ENCODE measurements around the gene DACT2. TPM values are rescaled to one million over a fixed set of nuclear protein-coding genes. Genes with fewer than 3 reads are reported as not detected.

The DACT2 gene
- total and polyA plus RNA-seq, 5 donors, result 1.4 to 2.4 (median 1.9) TPM

DNA sequence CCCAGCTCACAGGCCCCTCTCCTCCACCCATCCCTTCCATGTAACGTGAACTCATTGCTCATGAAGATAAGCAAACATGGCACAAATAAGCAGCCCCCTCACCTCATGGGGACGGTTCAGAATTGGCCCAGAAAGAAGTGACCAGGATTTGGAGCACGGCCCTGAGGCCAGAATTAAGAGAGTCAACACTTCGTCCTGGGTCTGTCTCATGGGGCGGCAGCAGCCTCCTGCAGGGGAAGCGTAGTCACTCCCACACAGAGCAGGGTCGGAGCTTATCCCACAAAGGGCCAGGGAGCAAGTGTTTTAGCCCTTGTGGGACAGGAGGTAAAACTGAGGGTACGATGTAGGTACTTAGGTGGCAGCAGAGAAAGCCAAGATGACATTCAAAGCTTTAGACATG, 28.6 kb upstream of the DACT2 start:
- Histone ChIP-seq H3K4me3 (ENCODE audit: low read length) (no peak overlapping the region), H3K27me3 (ENCODE audit: control insufficient read depth, insufficient read depth) (no peaks in the 10 kb centered on the region), H3K4me1 (ENCODE audit: control insufficient read depth, insufficient read depth, low read length) (no peaks in the 10 kb centered on the region), H3K27ac (ENCODE audit: low read length) (no peak overlapping the region), H3K9me3 (ENCODE audit: control insufficient read depth, low read length) (no peaks in the 10 kb centered on the region)
- ATAC-seq, result no peak
- intact Hi-C loops (cut with DNase I), result no loop called here
- no peak for DNase-seq
- WGBS, result 72% methylated on average over 8 of the region's 8 CpGs

DNA sequence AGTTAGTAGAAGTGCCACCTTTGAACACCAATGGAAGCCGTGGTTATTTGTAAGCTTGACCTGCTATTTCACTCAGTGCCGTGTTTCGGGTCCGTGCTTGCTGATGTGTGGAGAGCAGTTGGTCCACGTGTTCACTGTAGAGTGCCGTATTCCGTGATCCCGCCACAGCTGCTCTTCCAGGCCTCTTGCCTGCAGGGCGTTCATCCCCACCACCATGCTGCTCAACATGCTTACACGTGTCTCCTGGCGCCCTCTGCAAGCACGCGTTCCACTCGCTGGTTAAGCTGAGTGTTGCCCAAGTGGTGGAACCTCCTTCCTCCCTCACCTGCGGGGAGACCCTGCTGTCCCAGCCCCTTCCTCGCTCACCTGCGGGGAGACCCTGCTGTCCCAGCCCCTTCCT, 28.0 kb upstream of the DACT2 start:
- intact Hi-C loops (cut with DNase I), result no loop called here

DNA sequence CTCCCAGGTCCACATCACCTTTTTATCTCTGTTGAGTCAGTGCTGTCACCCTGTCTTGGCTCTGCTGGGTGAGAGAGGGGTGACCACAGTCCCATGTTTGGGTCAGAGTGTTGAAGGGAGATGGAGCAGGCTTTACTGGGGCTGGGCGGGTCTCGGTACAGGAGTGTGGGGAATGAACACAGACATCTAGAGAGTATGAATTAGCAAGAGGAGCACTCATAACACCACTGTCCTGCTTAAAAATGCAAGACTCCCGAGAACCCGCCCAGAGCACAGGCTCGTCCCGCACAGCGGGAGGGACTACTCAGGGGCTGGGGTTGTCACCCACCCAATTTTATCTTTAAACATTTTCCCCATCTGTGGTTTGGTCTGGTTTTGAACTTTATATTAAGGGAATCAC, 27.5 kb upstream of the DACT2 start:
- 78% methylated on average over 7 of the region's 7 CpGs for WGBS
- no peaks in the 10 kb centered on the region for H3K27me3 ChIP-seq (ENCODE audit: control insufficient read depth, insufficient read depth)
- ATAC-seq (no peak), DNase-seq (no peak)
- no peaks in the 10 kb centered on the region for H3K9me3 ChIP-seq (ENCODE audit: control insufficient read depth, low read length)
- H3K4me1 ChIP-seq (ENCODE audit: control insufficient read depth, insufficient read depth, low read length), result no peaks in the 10 kb centered on the region
- H3K4me3 ChIP-seq (ENCODE audit: low read length), result no peak overlapping the region
- intact Hi-C loops (cut with DNase I), result no loop called here
- H3K27ac ChIP-seq (ENCODE audit: low read length), result no peak overlapping the region

More for the DNA sequence above, 28.0 kb upstream of the DACT2 start:
- DNase-seq (no peak), ATAC-seq (no peak)
- Histone ChIP-seq H3K4me3 (ENCODE audit: low read length) (no peak overlapping the region), H3K27ac (ENCODE audit: low read length) (no peak overlapping the region), H3K4me1 (ENCODE audit: control insufficient read depth, insufficient read depth, low read length) (no peaks in the 10 kb centered on the region), H3K9me3 (ENCODE audit: control insufficient read depth, low read length) (no peaks in the 10 kb centered on the region), H3K27me3 (ENCODE audit: control insufficient read depth, insufficient read depth) (no peaks in the 10 kb centered on the region)
- 93% methylated on average over 17 of the region's 17 CpGs for WGBS

DNA sequence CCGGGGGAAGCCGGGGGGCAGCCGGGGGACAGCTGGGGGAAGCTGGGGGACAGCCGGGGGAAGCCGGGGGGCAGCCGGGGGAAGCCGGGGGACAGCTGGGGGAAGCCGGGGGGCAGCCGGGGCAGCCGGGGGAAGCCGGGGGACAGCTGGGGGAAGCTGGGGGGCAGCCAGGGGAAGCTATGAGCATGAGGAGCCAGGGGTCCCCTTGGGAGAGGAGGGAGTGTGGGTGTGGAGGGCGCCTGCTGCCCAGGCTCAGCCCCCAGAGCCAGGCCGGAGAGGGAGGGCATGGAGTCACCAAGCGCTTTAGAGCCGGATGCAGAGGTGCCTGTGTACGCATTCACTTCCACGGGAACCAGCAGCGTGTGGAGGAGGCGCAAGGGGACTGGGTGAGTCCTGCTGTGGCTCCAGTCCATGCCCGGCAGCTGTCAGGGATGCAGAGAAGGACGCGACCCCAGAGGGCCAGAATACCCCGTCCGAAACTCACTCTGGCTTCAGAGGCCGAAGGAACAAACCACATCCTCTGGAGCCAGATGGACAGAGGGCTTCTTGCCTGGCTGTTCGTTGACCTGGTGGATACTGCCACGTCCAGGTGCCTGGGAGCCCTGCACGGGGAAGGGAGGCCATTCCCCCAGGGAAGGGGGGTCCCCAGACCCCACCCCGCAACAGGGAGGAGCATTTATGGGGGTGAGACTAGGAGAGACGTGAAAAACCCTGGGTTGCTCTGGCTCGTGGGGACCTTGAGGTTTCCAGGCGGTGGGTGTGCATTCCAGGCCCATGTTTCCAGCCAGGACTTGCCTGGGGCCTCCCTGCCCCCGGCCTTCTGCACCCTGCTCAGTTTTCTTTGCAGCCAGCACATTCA, 26.5 kb upstream of the DACT2 start:
- no peak overlapping the region for H3K4me3 ChIP-seq (ENCODE audit: low read length)
- intact Hi-C loops (cut with DNase I), result no loop called here
- DNase-seq, result no peak
- no peak for ATAC-seq
- no peaks in the 10 kb centered on the region for H3K9me3 ChIP-seq (ENCODE audit: control insufficient read depth, low read length)
- 66% methylated on average over 29 of the region's 33 CpGs for WGBS
- H3K27ac ChIP-seq (ENCODE audit: low read length), result no peak overlapping the region
- H3K4me1 ChIP-seq (ENCODE audit: control insufficient read depth, insufficient read depth, low read length), result no peaks in the 10 kb centered on the region
- no peaks in the 10 kb centered on the region for H3K27me3 ChIP-seq (ENCODE audit: control insufficient read depth, insufficient read depth)

DNA sequence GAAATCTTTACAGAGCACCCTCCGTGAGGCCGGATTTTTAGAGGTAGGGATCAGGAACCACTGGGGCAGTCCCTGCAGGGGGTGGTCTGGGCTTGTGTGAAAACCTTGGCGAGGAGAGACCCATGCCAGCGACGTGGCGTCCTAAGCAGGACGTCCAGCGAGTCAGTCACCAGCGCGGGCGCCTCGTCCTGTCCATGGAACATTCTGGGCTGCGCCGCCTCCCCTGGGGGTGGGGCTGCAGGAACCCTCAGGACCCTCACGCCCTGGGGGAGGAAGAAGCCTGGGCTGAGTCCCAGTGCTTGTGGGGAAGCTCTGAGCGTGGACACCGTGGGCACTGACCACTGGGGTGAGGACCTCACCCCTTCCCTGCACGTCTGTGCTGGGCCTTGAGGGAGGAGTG, 25.7 kb upstream of the DACT2 start:
- Histone ChIP-seq H3K4me3 (ENCODE audit: low read length) (no peak overlapping the region), H3K9me3 (ENCODE audit: control insufficient read depth, low read length) (no peaks in the 10 kb centered on the region), H3K27me3 (ENCODE audit: control insufficient read depth, insufficient read depth) (no peaks in the 10 kb centered on the region), H3K27ac (ENCODE audit: low read length) (no peak overlapping the region), H3K4me1 (ENCODE audit: control insufficient read depth, insufficient read depth, low read length) (no peaks in the 10 kb centered on the region)
- intact Hi-C loops (cut with DNase I), result no loop called here
- WGBS, result 82% methylated on average over 18 of the region's 18 CpGs
- no peak for DNase-seq
- no peak for ATAC-seq

DNA sequence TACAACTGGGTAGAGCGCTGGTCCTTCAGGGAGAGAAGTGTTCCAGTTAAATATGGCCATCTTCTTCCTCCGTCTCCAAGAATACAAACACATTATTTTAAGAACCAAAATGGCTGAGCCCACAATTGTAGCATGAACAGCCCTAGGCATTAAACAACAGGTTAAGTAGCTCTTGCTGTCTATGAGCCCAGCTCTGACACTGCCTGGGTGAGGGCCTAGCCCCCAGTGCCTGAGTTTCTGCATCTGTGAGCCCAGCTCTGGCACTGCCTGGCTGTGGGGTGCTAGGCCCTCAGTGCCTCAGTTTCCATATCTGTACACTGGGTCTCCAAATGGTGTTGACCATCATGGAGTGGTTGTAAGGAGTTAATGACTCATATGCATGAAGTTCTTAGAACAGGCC, 24.8 kb upstream of the DACT2 start:
- Histone ChIP-seq H3K4me3 (ENCODE audit: low read length) (no peak overlapping the region), H3K4me1 (ENCODE audit: control insufficient read depth, insufficient read depth, low read length) (no peaks in the 10 kb centered on the region), H3K27me3 (ENCODE audit: control insufficient read depth, insufficient read depth) (no peaks in the 10 kb centered on the region), H3K27ac (ENCODE audit: low read length) (no peak overlapping the region), H3K9me3 (ENCODE audit: control insufficient read depth, low read length) (no peaks in the 10 kb centered on the region)
- no peak for ATAC-seq
- no peak for DNase-seq
- 84% methylated on average over 2 of the region's 2 CpGs for WGBS
- intact Hi-C loops (cut with DNase I), result no loop called here

DNA sequence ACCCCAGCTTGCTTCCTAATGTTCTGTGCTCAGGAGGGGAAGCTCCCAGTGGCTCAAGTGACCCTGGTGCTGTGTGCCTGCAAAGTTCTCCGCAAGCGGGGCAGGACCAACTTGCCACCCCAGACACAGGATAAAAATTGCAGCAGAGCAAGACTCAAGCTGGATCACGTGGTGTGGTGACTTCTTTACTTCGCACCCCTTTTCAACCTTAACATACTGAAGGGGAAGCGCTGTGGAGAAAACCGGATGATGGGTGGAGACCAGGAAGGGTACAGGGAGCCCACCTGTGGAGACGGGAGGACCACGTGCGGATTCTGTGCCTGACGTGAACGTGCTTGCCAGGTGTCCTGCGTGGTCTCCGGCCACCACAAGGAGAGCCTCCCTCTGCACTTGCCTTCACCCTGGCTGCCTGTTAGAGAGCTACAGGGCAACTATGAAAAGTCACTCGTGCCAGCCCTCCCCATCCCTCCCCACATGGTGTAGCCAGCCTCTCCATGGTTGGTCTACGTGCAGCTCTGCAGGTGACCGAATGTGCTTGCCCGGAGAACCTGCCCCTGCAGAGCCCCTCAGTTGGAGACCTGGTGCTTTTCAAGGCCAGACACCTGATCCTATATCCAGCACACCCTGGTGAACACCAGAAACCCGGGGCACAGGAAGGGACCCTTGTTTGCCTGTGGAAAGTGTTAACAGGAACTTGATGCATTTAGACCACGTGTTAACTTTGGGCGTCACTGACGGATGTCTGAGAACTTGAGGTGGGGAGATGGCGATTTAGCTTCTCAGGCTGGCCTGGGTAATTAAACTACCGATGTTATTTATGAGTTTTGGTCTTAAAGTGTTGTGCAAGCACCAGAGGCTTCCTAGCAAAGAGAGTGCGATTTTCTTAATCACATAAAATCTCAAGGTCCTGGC, 23.9 kb upstream of the DACT2 start:
- intact Hi-C loops (cut with DNase I), result no loop called here
- no peak overlapping the region for H3K4me3 ChIP-seq (ENCODE audit: low read length)
- ATAC-seq (no peak), DNase-seq (no peak)
- no peaks in the 10 kb centered on the region for H3K27me3 ChIP-seq (ENCODE audit: control insufficient read depth, insufficient read depth)
- no peak overlapping the region for H3K27ac ChIP-seq (ENCODE audit: low read length)
- no peaks in the 10 kb centered on the region for H3K9me3 ChIP-seq (ENCODE audit: control insufficient read depth, low read length)
- no peaks in the 10 kb centered on the region for H3K4me1 ChIP-seq (ENCODE audit: control insufficient read depth, insufficient read depth, low read length)
- WGBS, result 63% methylated on average over 24 of the region's 24 CpGs

DNA sequence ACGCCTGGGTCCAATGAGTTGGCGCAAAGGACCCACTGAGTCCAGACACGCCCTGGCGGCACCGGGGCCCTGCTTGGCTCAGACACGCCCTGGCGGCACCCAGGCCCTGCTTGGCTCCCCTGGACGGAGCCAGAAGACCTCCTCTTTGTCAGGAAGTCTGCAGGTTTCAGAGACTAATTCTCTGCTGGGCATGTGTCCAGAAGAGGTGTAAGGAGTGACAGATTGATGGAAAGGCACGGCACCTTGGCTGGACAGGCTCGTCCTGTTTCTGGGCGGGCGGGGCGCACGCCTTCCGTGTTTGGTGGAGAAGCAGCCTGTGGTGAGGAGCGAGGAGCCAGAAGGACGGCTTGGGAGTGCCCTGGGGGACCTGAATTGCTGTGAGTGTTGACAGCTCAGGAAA, 23.1 kb upstream of the DACT2 start:
- DNase-seq, result no peak
- intact Hi-C loops (cut with DNase I), result no loop called here
- 75% methylated on average over 17 of the region's 17 CpGs for WGBS
- no peaks in the 10 kb centered on the region for H3K4me1 ChIP-seq (ENCODE audit: control insufficient read depth, insufficient read depth, low read length)
- no peak overlapping the region for H3K27ac ChIP-seq (ENCODE audit: low read length)
- ATAC-seq, result no peak
- no peak overlapping the region for H3K4me3 ChIP-seq (ENCODE audit: low read length)
- H3K27me3 ChIP-seq (ENCODE audit: control insufficient read depth, insufficient read depth), result no peaks in the 10 kb centered on the region
- H3K9me3 ChIP-seq (ENCODE audit: control insufficient read depth, low read length), result no peaks in the 10 kb centered on the region

DNA sequence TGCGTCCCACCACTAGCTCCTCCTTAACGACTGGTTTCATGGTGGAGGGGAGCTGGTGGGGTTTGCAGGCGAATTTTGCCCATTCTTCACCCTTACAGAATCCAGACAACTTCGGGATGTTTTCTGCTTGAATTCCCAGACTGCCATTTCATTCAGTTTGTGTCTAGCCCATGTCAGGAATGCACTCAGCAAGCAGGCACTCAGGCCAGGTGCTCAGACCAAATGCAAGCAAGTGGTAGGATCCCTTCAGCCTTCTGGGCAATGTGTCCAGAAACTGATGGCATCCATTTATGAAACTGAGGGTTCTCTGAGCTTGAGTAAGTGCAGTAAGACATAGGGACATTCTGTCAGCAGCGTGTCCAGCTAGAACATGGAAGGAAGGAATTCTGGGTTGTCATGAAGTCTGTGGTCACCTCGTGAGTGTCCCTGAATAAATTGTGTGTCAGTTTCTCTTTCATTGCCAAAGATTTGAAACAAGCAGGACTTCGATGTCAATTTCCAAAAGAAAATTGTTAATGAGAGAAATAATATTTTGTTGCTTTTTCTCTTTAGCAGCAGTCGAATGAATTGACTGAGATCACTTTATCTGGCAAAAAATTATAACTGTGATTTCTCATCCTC, 21.8 kb upstream of the DACT2 start:
- intact Hi-C loops (cut with DNase I), result no loop called here
- no peak for ATAC-seq
- Histone ChIP-seq H3K27ac (ENCODE audit: low read length) (no peak overlapping the region), H3K4me3 (ENCODE audit: low read length) (no peak overlapping the region), H3K27me3 (ENCODE audit: control insufficient read depth, insufficient read depth) (no peaks in the 10 kb centered on the region), H3K9me3 (ENCODE audit: control insufficient read depth, low read length) (no peaks in the 10 kb centered on the region), H3K4me1 (ENCODE audit: control insufficient read depth, insufficient read depth, low read length) (no peaks in the 10 kb centered on the region)
- DNase-seq, result no peak
- WGBS, result 73% methylated on average over 8 of the region's 8 CpGs

DNA sequence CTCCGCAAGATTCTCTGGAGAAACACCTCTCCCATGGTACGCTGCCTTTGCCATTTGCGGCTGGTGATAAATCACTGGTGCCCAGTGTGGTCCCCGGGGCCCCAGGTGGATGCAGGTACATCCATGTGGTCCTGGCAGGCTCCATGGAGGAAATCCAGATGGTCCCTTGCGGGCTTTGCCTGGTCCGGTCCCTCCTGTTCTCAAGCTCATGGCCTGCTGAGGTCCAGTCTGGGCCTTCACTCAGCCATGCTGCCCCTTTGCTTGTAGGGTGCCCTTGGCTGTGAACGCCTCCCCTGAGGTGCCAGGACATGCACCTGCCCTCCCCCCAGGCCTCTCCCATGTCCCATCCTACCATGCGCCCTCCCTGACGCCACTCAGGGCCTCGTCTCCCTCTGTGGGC, 21.2 kb upstream of the DACT2 start:
- Histone ChIP-seq H3K9me3 (ENCODE audit: control insufficient read depth, low read length) (no peaks in the 10 kb centered on the region), H3K27me3 (ENCODE audit: control insufficient read depth, insufficient read depth) (no peaks in the 10 kb centered on the region), H3K4me3 (ENCODE audit: low read length) (no peak overlapping the region), H3K4me1 (ENCODE audit: control insufficient read depth, insufficient read depth, low read length) (no peaks in the 10 kb centered on the region), H3K27ac (ENCODE audit: low read length) (no peak overlapping the region)
- ATAC-seq (peak in 1 of 2 donors; percentile 26), DNase-seq (no peak)
- WGBS, result 95% methylated on average over 10 of the region's 10 CpGs
- intact Hi-C loops (cut with DNase I), result no loop called here

DNA sequence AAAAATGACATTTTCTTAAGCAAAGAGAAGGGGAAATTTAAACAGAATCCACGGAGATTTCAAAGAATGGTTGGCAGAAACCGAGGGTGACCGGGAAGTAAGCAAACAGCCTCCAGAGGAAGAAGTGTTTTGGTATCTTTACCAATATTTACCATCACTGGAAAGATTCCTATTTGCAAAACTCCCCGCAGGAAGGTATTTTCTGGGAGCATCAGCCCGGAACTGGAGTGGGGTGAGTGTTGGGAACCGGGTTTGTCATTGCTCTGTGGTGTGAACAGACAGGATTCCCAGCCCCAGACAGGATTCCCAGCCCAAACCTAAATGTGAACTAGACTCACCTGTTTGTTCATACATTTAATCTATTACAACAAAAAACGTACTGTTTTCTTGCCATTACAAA, 19.2 kb upstream of the DACT2 start:
- whole genome bisulfite sequencing, result 83% methylated on average over 7 of the region's 7 CpGs
- no peak overlapping the region for H3K27ac ChIP-seq (ENCODE audit: low read length)
- intact Hi-C loops (cut with DNase I), result no loop called here

More for the DNA sequence above, 19.2 kb upstream of the DACT2 start:
- H3K27me3 ChIP-seq (ENCODE audit: control insufficient read depth, insufficient read depth), result no peaks in the 10 kb centered on the region
- no peaks in the 10 kb centered on the region for H3K4me1 ChIP-seq (ENCODE audit: control insufficient read depth, insufficient read depth, low read length)
- DNase-seq (no peak), ATAC-seq (no peak)
- no peak overlapping the region for H3K4me3 ChIP-seq (ENCODE audit: low read length)
- H3K9me3 ChIP-seq (ENCODE audit: control insufficient read depth, low read length), result no peaks in the 10 kb centered on the region
